Testis (tissue), 3 donors: ENCODE results near the gene ARID1B. TPM values are rescaled to one million over a fixed set of nuclear protein-coding genes. Genes with fewer than 3 reads are reported as not detected.

ENCODE experiments used
- DNase-seq: peaks from one replicate; pipeline ENCODE4 v3.0.0-alpha.2; 2019
- H3K27ac ChIP-seq, 2 donors: fragments of 200-600 bp; sonication (generic); one replicate each; pipeline ENCODE4 v1.5.1; 2019
- H3K27me3 ChIP-seq: fragments of 200-600 bp; sonication (generic); one replicate; pipeline ENCODE4 v1.5.1; 2019
- H3K36me3 ChIP-seq: fragments of 200-600 bp; sonication (generic); one replicate; pipeline ENCODE4 v1.5.1; 2017; ENCODE audit warnings: low read depth; ENCODE audit errors: missing control alignments
- H3K4me1 ChIP-seq: fragments of 200-600 bp; sonication (generic); one replicate; pipeline ENCODE4 v1.5.1; 2019
- H3K4me3 ChIP-seq, 2 donors: fragments of 200-600 bp; sonication (generic); one replicate each; pipeline ENCODE4 v1.5.1; 2017 to 2019
- H3K9me3 ChIP-seq: fragments of 200-600 bp; sonication (generic); one replicate; pipeline ENCODE4 v1.5.1; 2017
- POLR2A ChIP-seq: fragments of 450-650 bp; IDR thresholded peaks from one replicate; pipeline ENCODE4 v1.6.1; 2017; ENCODE audit warnings: antibody characterized with exemption, mild to moderate bottlenecking, moderate library complexity
- WGBS, 2 donors: methylation state at CpG; one replicate each; pipeline ENCODE4 v1.1.5; 2018; 5-methylcytosine and 5-hydroxymethylcytosine counted together
- intact Hi-C: fragments of 100-400 bp; cut with DNase I; formaldehyde crosslinking; loops from one replicate; pipeline ENCODE4 v1.15.1; 2023; ENCODE audit warnings: low total_unique reads
- polyA plus RNA-seq: library from polyadenylated mRNA; stranded (reverse); fragments of 350-450 nt; fragmentation: Illumina TruSeq; extraction: RNeasy Lipid Tissue Mini Kit (QIAGEN cat#74804); gene quantifications from one replicate; pipeline ENCODE4 v1.2.3, GENCODE V29; 2014; ENCODE audit warnings: low read depth, low replicate concordance; ENCODE audit not compliant: insufficient read depth
- total RNA-seq, 2 donors: library from RNA; depleted of rRNA; stranded (reverse); fragments of >200 nt; gene quantifications; one replicate each; pipeline ENCODE4 v1.2.3, GENCODE V29; 2016
- TF ChIP-seq, protein P1 (sequence below), 3 experiments: fragments of 450-650 bp in 2 of 3; fragments of 200-600 bp in 1 of 3; sonication (generic) in 1 of 3; IDR thresholded peaks; one replicate each; pipeline ENCODE4 v1.5.1; 2016 to 2019; ENCODE audit warnings: antibody characterized with exemption in 3 of 3, mild to moderate bottlenecking in 2 of 3, moderate library complexity in 1 of 3

ARID1B gene
- total and polyA plus RNA-seq, 3 donors from 2014 or later = 26.2 to 126 (median 103) TPM

DNA sequence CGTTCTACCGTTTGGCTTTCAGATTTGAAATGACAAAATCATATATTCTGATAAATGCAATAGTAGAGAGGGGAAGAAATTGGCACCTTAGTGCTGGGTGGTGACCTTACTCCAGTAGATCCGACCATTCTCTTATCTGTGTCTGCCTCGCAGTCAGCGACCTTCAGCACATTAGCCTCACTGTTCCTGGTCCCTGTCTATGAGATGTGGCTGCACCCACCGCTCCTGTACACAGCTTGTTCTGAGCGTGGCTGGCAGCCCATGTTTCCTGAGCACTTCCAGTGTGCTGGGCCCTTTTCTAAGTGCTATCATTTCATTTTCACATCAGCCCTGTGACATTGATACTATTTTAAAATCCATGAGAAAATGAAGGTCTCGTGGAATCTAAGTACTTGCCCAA, 408.0 kb downstream of the ARID1B start:
- TF ChIP-seq, protein P1, sequence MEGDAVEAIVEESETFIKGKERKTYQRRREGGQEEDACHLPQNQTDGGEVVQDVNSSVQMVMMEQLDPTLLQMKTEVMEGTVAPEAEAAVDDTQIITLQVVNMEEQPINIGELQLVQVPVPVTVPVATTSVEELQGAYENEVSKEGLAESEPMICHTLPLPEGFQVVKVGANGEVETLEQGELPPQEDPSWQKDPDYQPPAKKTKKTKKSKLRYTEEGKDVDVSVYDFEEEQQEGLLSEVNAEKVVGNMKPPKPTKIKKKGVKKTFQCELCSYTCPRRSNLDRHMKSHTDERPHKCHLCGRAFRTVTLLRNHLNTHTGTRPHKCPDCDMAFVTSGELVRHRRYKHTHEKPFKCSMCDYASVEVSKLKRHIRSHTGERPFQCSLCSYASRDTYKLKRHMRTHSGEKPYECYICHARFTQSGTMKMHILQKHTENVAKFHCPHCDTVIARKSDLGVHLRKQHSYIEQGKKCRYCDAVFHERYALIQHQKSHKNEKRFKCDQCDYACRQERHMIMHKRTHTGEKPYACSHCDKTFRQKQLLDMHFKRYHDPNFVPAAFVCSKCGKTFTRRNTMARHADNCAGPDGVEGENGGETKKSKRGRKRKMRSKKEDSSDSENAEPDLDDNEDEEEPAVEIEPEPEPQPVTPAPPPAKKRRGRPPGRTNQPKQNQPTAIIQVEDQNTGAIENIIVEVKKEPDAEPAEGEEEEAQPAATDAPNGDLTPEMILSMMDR (IDR thresholded peaks at IDR 0.05) = no peak
- no peak for TF ChIP-seq POLR2A
- no peak for DNase-seq
- no peaks in the 10 kb centered on the region for H3K9me3 ChIP-seq
- no peak overlapping the region for H3K4me3 ChIP-seq
- H3K4me1 ChIP-seq = peaks cover 15% of the 10 kb centered on the region
- no peak overlapping the region for H3K27ac ChIP-seq
- no peaks in the 10 kb centered on the region for H3K36me3 ChIP-seq
- intact Hi-C loops = loop anchor here (10.0 kb wide), 1 partner anchor 150 kb away; no protein-coding TSS in a partner anchor
- WGBS, 2 donors = 61 to 78% methylated on average over 8 of the region's 8 CpGs
- no peaks in the 10 kb centered on the region for H3K27me3 ChIP-seq

DNA sequence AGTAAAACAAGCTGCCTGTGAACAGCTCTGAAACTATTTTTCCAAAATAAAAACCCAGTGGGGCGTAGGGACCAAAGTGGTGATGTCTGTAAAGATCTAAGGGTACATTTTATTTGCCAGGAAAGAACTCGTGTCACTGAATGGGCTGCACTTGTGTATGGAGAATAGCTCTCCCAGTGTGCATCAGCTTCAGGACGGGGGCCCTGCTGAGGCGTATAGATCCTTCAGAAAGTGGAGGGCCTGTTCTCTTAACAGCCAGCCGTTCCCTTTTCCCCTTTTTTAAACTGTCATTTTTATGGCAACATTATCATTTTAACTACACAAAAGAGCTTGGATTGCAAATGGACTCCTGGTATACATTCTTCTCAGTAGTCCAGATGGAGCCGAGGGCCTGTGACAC, 408.8 kb downstream of the ARID1B start:
- H3K36me3 ChIP-seq = no peaks in the 10 kb centered on the region
- DNase-seq = no peak
- 92 to 94% methylated on average over 6 of the region's 6 CpGs for WGBS, 2 donors

DNA sequence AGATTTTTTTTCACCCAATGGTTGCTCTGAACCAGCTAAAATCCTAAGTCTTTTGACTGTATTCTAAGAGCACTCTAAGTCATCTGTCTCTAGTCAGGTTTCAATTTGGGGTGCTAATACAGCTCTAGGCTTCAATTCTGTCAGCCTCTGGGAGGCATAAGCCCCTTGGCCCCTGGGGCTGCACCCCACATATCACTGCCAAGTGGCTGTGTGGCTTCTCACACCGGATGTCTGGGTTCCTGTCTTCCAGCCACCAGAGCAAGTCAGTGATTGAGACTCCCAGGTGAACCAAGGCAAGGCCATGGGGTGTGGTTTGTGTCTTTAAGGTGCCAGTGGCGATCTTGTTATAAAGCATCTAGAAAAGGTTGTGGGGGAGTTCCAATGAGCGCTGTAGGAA, 409.6 kb downstream of the ARID1B start:
- intact Hi-C loops = loop anchor here (10.0 kb wide), 1 partner anchor 152 kb away; no protein-coding TSS in a partner anchor
- TF ChIP-seq, protein P1 (IDR thresholded peaks at IDR 0.05) = no peak
- TF ChIP-seq POLR2A = no peak
- no peak overlapping the region for H3K27ac ChIP-seq
- H3K4me1 ChIP-seq = peaks cover 15% of the 10 kb centered on the region
- no peak overlapping the region for H3K4me3 ChIP-seq
- DNase-seq = no peak
- no peaks in the 10 kb centered on the region for H3K9me3 ChIP-seq
- 68 to 85% methylated on average over 3 of the region's 3 CpGs for WGBS, 2 donors
- H3K27me3 ChIP-seq = no peaks in the 10 kb centered on the region
- H3K36me3 ChIP-seq = no peaks in the 10 kb centered on the region

More for the DNA sequence above, 408.8 kb downstream of the ARID1B start:
- H3K4me1 ChIP-seq = peaks cover 15% of the 10 kb centered on the region
- H3K4me3 ChIP-seq = no peak overlapping the region
- intact Hi-C loops = loop anchor here (10.0 kb wide), 1 partner anchor 151 kb away; no protein-coding TSS in a partner anchor
- H3K27me3 ChIP-seq = no peaks in the 10 kb centered on the region
- H3K9me3 ChIP-seq = no peaks in the 10 kb centered on the region
- H3K27ac ChIP-seq = no peak overlapping the region
- TF ChIP-seq, protein P1 (IDR thresholded peaks at IDR 0.05) = no peak

DNA sequence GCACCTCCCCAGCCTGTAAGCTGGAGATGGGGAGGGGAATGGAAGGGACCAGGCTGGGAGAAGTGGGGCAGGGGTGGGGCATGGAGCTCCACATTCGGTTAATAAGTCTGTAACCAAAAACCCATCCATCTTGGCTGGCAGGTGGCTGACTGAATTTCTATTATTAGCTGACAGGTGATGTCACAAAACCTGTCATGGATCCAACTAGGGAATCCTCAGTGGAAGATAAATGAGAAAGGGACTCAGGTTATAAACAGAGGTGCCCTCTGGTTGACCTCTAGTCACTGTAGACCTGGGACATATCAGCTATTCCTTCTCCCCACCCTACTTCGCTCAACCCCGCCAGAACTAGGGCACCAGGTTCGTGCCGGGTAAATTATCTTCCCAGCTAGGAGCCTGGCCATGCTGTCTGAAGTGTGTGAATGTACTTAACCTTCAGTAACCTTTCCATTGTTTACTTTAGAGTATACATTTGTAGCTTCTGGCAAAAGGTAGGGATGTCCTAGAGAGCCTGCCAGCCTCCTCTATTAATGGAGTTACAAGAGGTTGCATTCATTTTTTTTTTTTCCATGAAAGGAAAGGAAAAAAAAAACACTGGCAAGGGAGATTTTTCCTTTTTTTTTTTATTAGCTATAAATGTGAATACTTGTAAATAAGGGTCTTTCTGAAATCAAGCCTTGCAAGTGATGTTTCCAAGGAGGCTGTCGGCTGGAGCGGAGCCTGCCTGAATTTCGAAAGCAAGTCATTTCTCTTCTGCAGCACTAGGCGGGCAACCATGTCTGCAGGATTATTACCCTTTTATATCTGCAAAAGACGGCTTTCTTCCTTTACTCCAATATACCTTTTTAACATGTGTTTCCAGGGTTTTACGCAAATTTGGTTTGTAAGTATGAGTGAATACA, 410.3 kb downstream of the ARID1B start:
- WGBS, 2 donors = 71 to 73% methylated on average over 11 of the region's 11 CpGs
- no peaks in the 10 kb centered on the region for H3K27me3 ChIP-seq
- DNase-seq = no peak
- TF ChIP-seq, protein P1 (IDR thresholded peaks at IDR 0.05) = no peak
- no peak for TF ChIP-seq POLR2A
- H3K27ac ChIP-seq = no peak overlapping the region
- H3K9me3 ChIP-seq = no peaks in the 10 kb centered on the region
- H3K4me3 ChIP-seq = no peak overlapping the region
- H3K36me3 ChIP-seq = no peaks in the 10 kb centered on the region
- H3K4me1 ChIP-seq = peaks cover 15% of the 10 kb centered on the region
- intact Hi-C loops = loop anchor here (10.0 kb wide), 1 partner anchor 153 kb away; no protein-coding TSS in a partner anchor
